Embryonic facial prominence (tissue), 1 donor: ENCODE measurements around the gene HOXA2.

ENCODE experiments used
- DNase-seq: peaks from one replicate; pipeline ENCODE4 v3.0.0-alpha.2; 2016; ENCODE audit errors: extremely low spot score

Gene HOXA2

GRCh38 chr7:27141137-27141922, 38.8 kb upstream of the HOXA2 start:
- DNase-seq, result no peak

GRCh38 chr7:27140126-27140857, 37.8 kb upstream of the HOXA2 start:
- DNase-seq, result no peak

- no peak for DNase-seq
These were observed 37.0 kb upstream of the HOXA2 start for GRCh38 chr7:27139334-27140125.

GRCh38 chr7:27138985-27139333, 36.5 kb upstream of the HOXA2 start:
- no peak for DNase-seq

- DNase-seq, result no peak
These were observed 36.0 kb upstream of the HOXA2 start for GRCh38 chr7:27138472-27138871.

GRCh38 chr7:27137640-27138315, 35.3 kb upstream of the HOXA2 start:
- DNase-seq, result no peak

DNA sequence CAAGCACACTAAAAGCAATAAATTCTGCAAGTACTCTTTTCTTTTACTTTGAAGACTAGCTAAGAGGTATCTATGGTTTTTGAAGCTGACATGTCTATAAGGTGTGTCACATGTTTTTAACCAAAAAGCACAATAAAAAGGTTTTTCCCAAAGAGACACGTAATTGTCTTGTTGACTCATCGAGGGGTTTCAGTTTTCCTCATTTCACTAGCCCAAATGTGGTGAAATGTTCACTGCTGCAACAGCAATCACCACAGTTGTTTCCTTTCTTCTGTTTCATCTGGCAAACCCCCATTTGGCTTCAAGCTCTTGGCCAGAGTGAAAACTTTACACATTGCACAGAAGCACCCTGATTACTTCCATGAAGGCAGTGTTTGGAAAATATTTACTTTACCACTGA, 31.9 kb upstream of the HOXA2 start:
- no peak for DNase-seq

DNA sequence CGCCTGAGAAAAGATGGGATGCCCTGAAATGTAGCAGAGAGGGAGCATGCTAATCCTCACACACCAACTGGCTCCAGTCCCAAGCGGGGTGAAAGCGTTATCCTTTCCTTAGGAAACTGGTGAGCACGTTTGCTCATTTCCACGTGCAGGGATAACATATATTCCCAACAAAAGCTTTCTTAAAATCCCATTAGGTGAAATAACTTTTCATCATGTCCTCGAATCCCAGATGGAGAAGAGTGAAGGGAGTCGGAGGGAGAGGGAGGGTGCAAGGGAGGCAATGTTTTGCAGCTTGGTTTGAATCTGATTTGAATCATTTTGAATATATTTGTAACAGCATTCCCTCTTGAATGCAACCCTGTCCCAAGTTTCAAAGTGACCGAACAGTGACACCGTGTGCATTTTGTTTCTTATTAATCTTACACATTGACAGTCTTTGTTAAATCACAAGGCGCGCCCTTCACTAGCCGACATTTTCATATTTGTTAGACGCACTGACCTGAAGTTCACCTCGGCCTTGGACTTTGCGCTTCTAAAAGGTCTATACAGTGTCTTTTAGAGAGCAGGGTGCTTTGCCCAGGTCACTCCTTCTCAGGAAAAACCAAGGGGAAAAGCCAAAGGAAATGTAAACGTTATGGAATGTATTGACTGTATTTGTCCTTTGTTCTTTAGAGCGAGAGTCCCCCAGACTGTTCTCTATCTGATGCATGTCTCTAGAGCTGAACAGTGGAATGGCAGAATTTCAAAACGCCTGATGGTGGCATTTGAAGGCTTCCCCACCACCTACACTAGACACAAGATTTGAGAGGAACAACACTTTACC, 31.1 kb upstream of the HOXA2 start:
- DNase-seq, result no peak

DNA sequence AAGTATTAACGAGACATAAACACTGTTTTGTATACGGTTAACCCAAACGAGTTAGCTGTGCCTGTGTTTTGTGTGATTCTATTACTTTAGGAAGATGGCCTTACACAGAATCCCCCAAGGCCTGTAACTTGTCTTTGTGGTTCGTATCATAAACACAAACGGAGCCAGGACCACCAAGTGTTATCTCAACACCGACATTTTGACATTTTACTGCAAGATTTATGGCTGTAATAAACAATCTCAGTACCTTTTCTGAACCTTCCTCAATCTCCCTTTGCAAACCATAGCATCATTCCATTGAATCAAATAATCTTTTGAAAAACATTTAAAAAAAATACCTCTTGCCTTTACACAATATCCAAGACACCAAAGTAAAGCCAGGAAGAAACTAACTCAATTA, 30.5 kb upstream of the HOXA2 start:
- DNase-seq, result no peak

DNA sequence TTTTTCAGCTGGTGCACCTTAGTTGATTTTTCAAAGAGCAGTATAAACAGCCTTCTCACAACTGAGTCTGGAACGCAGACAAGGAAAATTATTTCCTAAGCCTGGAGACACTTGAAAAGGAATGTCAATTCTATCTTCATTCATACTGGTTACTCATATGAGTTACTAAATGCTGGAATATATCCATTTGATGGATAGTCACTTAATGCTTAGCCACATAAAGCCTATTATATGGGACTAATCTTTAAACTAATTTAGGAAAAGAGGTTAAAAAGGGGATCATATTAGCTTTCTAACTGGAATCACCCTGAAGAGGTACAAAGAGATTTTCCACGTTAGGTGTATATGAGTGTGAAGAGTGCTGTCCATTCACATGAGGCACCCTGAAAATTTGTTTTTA, 29.7 kb upstream of the HOXA2 start:
- no peak for DNase-seq

GRCh38 chr7:27131390-27131819, 28.9 kb upstream of the HOXA2 start:
- DNase-seq, result no peak

- no peak for DNase-seq
These were observed 28.3 kb upstream of the HOXA2 start, which contains the start of gene HOXA4 for GRCh38 chr7:27130540-27131389. HOXA4 (minus strand) TSS chr7:27130757; CDS start chr7:27130733, 24 bp downstream.

DNA sequence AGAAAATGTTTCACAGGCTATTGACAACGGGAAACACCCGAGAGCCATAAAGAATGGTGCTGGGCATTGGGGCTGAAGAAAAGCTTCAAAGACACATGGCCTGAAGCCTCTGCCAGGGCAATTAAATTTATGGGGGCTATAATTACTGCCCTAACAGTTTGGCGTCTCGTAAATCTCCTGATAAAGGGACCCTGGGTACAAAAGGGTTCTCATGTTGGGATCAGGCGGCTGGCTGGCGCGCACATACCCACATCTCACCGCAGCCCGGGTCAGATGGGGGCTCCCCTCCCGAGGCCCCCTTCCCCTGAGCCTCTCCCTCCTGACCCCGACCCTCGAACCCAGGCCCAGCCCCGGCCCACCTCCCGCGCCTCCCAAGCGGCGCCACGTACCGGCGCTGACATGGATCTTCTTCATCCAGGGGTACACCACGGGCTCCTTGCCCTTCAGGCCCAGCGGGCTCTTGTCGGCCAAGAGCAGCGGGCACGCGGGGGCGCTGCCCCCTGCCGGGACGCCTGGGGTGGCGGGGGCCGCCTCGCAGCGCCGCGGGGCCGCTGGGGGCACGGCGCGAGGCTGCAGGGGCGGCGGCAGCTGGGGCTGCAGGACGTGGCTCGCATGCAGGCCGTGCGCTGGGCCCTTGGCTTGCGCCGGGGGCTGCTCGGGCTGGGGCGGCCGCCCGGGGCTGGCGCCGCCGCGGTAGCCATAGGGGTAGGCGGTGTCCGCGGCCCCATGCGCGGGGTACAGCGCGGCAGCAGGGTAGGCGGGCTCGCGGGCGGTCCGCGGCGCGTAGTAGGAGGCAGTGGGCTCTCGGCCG, 27.5 kb upstream of the HOXA2 start:
- no peak for DNase-seq

DNA sequence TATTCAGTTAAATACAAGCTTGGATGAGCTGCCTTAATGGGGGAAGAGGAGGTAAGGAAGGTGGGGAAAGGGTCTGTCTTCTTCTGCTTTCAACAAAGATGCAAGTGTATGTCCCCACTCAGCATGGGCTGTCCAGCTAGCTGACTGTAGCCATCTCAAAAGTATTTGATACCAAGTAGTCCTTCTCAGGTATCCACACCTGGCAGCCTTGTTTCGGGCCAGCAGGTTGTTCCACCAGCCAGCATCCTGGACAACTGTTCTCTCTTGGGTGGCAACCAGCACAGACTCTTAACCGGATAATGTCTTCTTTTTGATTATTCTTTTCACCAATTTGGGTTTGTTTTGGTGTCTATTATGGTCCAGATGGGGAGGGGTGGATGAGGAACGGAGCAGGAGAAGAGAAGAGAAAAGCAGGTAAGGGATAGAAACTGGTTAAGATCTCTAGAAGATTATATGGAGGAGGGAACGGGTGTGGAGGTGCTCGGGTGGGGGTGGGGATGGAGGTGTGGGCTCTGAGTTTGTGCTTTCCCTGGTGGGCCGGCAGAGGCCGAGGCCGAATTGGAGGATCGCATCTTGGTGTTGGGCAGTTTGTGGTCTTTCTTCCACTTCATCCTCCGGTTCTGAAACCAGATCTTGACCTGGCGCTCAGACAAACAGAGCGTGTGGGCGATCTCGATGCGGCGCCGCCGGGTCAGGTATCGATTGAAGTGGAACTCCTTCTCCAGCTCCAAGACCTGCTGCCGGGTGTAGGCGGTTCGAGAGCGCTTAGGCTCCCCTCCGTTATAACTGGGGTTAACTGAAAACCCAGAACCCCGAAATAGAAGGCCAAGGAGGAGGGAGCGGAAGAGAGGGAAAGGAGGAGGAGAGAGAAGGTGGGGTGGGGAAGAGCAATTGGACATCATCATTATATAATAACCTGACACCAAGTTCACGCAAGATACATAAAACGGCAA, 26.6 kb upstream of the HOXA2 start:
- DNase-seq, result no peak

GRCh38 chr7:27128034-27128433, 25.6 kb upstream of the HOXA2 start:
- DNase-seq, result no peak

DNA sequence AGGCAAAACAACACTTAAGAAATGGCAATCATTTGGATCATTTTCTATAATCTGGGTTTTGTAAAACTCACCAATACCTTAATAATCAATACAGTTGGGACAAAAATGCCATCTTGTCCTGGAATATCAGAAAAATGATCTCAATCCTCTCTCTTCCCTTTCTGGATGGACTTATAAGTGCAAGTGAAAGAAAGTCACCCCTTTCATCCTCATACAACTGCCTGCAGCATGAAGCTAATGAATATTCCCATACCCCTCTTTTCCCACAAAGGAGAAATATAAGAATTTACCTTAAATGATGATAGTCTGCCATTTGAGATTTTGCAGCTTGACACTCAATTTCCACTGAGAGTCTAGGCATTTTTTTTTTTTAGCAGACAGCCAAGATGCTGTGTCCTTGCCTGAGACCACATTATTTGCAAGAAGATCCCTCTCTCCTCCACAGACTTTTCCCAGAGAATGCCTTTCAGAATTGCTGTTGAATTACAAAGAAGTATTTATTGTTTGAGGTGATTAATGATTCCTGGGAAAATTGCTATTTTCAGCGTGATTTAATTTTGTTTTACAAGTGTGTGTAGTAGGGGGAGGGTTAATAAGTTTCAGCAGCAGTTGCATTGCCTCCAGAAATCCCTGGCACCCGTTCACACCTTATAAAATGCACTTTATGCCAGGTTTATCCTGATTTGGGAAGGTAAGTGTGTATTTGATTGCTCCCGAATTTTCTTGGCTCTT, 24.3 kb upstream of the HOXA2 start:
- no peak for DNase-seq

- no peak for DNase-seq
These were observed 23.5 kb upstream of the HOXA2 start for GRCh38 chr7:27125986-27126394.
